ENCODE data around the gene SPDYE4.
"Not testable (repeated sequence)": the region's sequence is repeated elsewhere in the genome, so short reads cannot be mapped to it uniquely, and the experiment has no call there.

SPDYE4 gene, protein sequence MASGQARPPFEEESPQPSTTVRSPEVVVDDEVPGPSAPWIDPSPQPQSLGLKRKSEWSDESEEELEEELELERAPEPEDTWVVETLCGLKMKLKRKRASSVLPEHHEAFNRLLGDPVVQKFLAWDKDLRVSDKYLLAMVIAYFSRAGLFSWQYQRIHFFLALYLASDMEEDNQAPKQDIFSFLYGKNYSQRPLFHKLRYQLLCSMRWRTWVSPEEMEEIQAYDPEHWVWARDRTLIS

DNA sequence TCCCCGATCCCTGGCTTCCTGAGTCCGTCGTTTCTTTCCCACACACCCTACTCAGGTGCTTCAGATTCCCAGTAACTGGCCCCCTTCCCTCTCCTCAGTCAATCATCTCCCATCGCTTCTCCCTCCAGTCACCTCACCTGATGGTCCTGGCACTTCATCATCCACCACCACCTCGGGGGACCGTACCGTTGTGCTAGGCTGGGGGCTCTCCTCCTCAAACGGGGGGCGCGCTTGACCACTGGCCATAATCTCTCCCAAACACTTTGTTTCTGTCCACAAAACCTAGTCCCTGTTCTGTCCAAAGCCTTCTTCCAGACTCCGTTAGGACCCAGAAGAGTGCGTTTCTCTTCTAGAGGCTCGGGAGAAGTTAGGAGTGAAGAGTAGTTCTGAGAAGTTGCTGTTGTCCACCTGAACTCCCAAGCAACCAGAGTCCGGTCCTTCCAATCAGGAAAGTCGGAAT is at the start of gene SPDYE4:
Gene SPDYE4 (minus strand): TSS at position 410 of the 460 bp plus-strand sequence. CDS start 164 bp downstream, at position 246.
- Mint-ChIP-seq H3K36me3 (ENCODE audit: insufficient read depth) (peaks cover 1% of the 10 kb centered on the region), H3K9me3 (no peaks in the 10 kb centered on the region), H3K4me3 (no peak within 1 kb of the TSS), H3K4me1 (no peaks in the 10 kb centered on the region), H3K27ac (ENCODE audit: low read depth) (no peak within 1 kb of the TSS), H3K27me3 (peaks cover 66% of the 10 kb centered on the region)
- no peak for DNase-seq (ENCODE audit: low spot score in 2 of 2)
- no peak for ATAC-seq (replicated peaks; ENCODE audit: extremely low read depth, poor library complexity, severe bottlenecking)

DNA sequence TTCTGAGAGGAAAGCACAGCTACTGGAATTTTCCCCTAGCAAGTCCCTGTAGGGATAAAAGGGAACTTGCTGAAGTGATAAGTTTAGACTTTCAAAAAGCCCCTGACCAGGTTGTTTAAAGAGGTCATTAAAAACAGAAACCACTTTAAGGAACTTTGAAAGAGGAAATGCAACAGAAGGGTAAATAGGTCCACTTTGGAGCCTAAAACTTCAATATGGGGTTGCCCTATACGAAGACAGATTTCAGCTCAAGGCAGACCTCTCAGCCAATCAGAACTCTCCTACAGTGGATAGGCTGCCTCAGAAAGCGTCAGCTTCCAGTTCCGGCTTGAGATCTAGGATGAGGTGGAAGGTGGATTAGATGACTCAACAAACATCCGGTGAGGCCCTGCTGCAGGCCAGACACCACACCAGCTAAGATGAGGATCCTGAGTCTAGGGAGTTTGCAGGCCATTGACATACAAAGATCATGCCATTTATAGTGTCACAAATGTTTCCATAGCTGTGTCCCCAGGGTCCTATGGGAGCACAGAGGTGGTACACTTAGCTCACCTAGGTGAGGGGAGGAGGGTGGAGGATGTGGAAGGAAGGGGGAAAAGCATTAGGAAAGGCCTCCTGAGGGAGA is 48.7 kb upstream of the SPDYE4 start:
- no peak overlapping the region for H3K4me3 Mint-ChIP-seq
- H3K9me3 Mint-ChIP-seq = no peaks in the 10 kb centered on the region
- peaks cover 6% of the 10 kb centered on the region for H3K4me1 Mint-ChIP-seq
- ATAC-seq (replicated peaks; ENCODE audit: extremely low read depth, poor library complexity, severe bottlenecking) = peak; percentile 65
- peaks cover 2% of the 10 kb centered on the region for H3K36me3 Mint-ChIP-seq (ENCODE audit: insufficient read depth)
- peaks cover 8% of the 10 kb centered on the region for H3K27me3 Mint-ChIP-seq
- no peak for DNase-seq (ENCODE audit: low spot score in 2 of 2)
- H3K27ac Mint-ChIP-seq (ENCODE audit: low read depth) = no peak overlapping the region

DNA sequence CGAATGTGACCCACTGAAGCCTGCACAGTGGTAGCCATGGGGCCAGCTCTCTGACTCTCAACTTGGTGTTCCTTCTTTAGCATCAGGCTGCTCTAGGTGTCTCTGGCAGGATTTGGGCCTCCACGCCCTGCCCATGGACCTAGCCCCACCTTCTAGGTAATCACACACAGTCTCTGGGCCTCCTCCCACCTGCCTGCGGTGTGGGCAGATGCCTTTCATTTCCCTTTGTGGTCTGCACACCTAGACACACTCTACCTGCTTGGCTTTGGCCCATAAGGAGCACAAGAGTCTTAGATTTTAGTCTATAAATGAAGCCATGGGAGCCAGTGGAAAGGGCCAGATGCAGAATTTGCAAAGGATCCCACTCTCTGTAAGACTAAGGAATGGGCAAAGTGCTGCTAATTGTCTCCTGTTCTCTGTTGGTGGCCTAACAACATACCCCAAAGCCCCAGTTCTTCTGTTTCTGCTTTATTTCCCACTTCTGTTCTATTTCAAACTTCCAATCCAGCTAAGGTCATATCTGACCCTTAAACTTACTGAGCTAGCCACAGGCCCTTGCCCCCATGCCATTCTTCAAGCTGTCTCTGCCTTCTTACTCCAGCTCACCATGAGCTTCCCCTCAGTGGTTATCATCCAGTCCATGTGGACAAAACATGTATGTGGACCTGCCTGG is 48.0 kb upstream of the SPDYE4 start:
- H3K27me3 Mint-ChIP-seq = peaks cover 2% of the 10 kb centered on the region
- no peak overlapping the region for H3K27ac Mint-ChIP-seq (ENCODE audit: low read depth)
- ATAC-seq (replicated peaks; ENCODE audit: extremely low read depth, poor library complexity, severe bottlenecking) = no peak
- no peak for DNase-seq (ENCODE audit: low spot score in 2 of 2)
- H3K4me3 Mint-ChIP-seq = no peak overlapping the region
- H3K4me1 Mint-ChIP-seq = peaks cover 6% of the 10 kb centered on the region
- H3K36me3 Mint-ChIP-seq (ENCODE audit: insufficient read depth) = peaks cover 2% of the 10 kb centered on the region
- H3K9me3 Mint-ChIP-seq = no peaks in the 10 kb centered on the region

DNA sequence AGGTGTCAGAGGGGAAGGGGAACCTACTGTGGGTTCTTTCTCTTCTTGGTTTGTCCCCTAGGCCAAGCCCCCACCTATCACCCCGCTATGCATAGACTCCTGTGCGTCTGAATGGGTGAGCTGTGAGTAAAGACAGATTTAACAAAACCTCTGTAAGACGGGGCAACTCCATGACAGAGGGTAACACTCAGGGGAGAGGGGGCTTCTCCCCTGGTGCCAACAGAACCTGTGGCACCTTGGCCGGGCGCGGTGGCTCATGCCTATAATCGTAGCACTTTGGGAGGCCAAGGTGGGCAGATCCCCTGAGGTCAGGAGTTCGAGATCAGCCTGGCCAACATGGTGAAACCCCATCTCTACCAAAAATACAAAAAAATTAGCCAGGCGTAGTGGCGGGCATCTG is 47.0 kb upstream of the SPDYE4 start:
- not testable (repeated sequence) for ATAC-seq (replicated peaks; ENCODE audit: extremely low read depth, poor library complexity, severe bottlenecking); H3K9me3 Mint-ChIP-seq; H3K36me3 Mint-ChIP-seq (ENCODE audit: insufficient read depth); H3K27me3 Mint-ChIP-seq; H3K4me3 Mint-ChIP-seq; H3K4me1 Mint-ChIP-seq; DNase-seq (ENCODE audit: low spot score in 2 of 2); H3K27ac Mint-ChIP-seq (ENCODE audit: low read depth)

DNA sequence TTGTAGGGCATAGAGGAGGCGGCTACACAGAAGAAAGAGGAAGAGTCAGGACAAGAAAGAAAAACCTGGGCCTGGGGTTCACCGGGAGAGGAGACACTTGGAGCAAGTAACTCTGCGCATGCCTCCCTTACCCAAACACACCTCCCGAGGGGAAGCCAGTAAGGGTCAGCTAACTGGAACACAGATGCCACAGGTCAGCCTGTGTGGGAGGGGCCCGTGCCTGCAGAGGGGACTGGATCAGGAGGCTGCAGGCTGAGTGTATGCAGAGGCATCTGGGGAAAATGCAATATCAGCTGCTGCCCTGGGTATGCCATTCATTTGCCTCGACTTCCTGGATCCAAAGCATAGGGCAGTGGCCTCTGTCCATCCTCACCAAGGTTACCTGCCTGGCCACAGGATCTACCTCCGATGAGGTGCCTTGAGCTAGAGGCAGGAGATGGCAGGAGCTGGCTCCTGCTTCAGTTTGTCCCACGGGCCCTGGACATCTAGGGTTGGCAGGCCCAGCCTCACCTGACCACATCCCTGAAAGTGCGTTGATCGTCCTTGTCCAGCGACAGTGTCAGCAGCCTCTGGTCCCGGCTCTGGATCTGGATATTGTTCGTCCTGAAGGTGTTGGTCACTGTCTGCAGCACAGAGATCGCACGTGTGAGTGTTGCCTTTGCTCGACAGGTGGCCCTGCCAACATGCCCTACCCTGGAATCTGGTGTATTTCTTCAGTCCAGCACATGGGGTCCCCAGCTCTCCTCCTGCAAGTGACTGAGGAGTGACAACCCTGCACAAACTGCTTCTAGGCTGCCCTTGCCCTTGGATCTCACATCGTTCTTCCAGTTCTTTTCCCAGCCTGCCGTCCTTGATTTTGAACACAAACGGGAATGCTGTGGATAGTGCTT is 45.4 kb upstream of the SPDYE4 start:
- H3K27ac Mint-ChIP-seq (ENCODE audit: low read depth) = peak overlapping the region; percentile 32
- no peaks in the 10 kb centered on the region for H3K9me3 Mint-ChIP-seq
- H3K36me3 Mint-ChIP-seq (ENCODE audit: insufficient read depth) = peaks cover 6% of the 10 kb centered on the region
- DNase-seq (ENCODE audit: low spot score in 2 of 2) (no peak), ATAC-seq (replicated peaks; ENCODE audit: extremely low read depth, poor library complexity, severe bottlenecking) (no peak)
- no peaks in the 10 kb centered on the region for H3K27me3 Mint-ChIP-seq
- H3K4me1 Mint-ChIP-seq = peaks cover 6% of the 10 kb centered on the region
- H3K4me3 Mint-ChIP-seq = no peak overlapping the region

DNA sequence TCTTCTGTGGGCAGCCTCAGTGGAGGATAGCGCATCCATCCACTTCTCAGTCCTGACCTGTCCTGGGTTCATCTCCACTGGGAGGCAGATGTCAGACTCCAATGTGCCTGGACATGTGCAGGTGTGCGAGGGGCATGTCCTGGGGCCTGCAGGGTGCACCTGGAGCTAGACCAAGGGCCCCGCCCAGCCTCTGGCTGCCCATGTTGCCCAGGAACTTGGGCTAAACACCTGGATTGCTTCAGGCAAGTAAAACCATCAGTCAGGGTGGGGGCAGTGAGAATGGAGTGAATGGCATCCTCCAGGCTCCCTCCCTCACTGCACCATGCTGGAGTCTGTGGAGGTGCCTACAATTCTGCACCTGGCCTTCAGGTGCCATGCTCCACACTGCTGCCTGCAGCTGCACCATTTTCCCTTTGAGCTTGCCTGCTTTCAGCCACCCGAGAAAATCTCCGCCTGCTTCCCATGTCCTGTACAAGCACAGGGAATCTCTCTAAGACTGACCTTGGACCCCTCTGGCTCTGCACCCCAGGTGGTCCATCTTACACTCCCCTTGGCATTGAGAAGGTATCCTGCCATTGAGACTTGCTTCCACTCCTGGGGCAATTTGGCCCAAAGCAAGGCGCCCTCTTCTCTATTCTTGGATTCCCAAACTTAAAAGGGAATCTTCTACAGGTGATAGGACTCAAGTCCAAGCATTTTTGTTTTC is 42.9 kb upstream of the SPDYE4 start:
- ATAC-seq (replicated peaks; ENCODE audit: extremely low read depth, poor library complexity, severe bottlenecking) (no peak), DNase-seq (ENCODE audit: low spot score in 2 of 2) (no peak)
- H3K9me3 Mint-ChIP-seq = no peaks in the 10 kb centered on the region
- no peak overlapping the region for H3K27ac Mint-ChIP-seq (ENCODE audit: low read depth)
- no peaks in the 10 kb centered on the region for H3K4me1 Mint-ChIP-seq
- peaks cover 6% of the 10 kb centered on the region for H3K36me3 Mint-ChIP-seq (ENCODE audit: insufficient read depth)
- H3K4me3 Mint-ChIP-seq = no peak overlapping the region
- no peaks in the 10 kb centered on the region for H3K27me3 Mint-ChIP-seq

DNA sequence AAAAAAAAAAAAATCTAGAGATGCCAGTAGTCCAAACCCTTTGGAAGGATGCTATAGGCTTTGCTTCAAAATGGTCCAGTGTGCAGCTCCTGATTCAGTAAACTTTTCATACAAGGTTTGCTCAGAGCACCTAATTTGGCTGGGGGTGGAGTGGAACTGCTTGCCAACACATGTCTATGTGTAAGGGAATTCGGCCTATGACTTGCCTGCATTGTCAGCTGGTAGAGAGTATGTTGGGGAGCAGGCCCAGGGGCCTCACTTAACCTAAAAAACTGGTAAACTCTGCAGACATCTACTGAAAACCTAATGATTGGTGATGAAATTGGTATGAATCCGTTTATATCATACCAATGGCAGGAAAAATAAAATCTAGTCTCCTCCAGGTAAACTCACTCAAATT is 42.3 kb upstream of the SPDYE4 start:
- H3K9me3 Mint-ChIP-seq = no peaks in the 10 kb centered on the region
- H3K4me3 Mint-ChIP-seq = no peak overlapping the region
- H3K36me3 Mint-ChIP-seq (ENCODE audit: insufficient read depth) = peaks cover 6% of the 10 kb centered on the region
- no peaks in the 10 kb centered on the region for H3K4me1 Mint-ChIP-seq
- DNase-seq (ENCODE audit: low spot score in 2 of 2) = no peak
- no peak overlapping the region for H3K27ac Mint-ChIP-seq (ENCODE audit: low read depth)
- no peaks in the 10 kb centered on the region for H3K27me3 Mint-ChIP-seq
- ATAC-seq (replicated peaks; ENCODE audit: extremely low read depth, poor library complexity, severe bottlenecking) = no peak

DNA sequence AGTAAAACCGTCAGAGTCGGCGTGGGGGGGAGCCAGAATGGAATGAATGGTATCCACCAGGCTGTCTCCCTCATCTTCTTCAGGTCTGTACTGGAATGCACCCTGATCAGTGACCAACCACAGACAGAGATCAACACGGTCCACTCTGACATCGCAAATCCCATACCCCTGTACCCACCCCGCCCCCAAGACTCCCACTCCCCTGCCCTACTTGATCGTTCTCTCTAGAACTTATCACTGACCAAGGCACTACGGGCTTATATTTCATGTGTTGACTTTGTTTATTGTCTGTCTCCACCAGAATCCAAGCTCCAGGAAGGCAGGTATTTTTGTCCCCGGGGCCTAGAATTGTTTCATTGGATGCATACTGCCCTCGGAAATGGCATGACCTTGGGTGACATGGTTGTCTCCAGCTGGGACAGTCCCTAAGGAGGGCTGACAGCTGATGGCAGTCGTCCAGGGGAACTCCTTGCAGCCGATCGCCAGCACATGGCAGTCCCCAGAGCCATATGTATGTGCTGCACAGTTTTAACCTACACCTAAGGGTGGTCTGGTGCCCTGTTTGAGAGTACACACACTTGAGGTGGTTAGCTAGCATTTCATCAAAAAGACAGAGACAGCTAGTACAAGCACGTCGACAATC is 41.3 kb upstream of the SPDYE4 start:
- Mint-ChIP-seq H3K4me3 (no peak overlapping the region), H3K4me1 (no peaks in the 10 kb centered on the region), H3K27me3 (no peaks in the 10 kb centered on the region), H3K9me3 (no peaks in the 10 kb centered on the region), H3K27ac (ENCODE audit: low read depth) (no peak overlapping the region), H3K36me3 (ENCODE audit: insufficient read depth) (peaks cover 8% of the 10 kb centered on the region)
- ATAC-seq (replicated peaks; ENCODE audit: extremely low read depth, poor library complexity, severe bottlenecking) (no peak), DNase-seq (ENCODE audit: low spot score in 2 of 2) (no peak)

DNA sequence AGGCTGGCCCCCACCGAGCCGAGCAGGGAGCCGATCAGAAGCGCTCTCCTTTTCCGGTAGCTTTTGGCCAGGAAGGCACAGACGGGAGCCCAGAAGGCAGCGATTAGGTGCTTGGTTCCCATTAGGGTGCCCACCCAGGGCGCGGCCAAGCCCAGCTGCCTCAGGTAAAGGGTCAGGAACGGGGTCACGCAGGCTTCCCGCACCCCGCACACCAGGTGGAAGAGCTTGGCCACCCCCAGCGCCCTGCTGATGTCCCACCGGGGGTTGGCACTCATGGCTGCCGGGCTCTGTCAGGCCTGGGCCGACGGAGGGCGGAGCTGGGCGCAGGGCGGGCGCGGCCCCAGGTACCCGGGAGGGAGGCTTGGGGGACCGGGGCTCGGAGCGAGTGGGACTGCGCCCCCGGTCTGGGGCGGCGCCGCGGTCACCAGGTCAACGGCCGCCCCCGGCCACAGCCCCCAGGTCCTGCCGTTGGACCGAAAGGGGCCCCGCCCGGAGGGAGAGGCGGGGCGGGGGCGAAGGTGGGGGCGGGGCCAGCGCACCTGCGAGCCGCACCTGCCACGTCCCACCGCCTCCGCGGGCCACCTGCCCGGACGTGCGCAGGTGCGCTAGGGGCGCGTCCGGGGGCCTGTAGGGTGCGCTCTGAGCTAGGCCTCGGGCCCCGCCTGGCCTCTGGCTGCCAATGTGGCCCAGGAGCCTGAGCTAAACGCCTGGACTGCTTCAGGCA is 40.7 kb upstream of the SPDYE4 start, which contains the start of gene MFSD6L:
Gene MFSD6L (minus strand): TSS at position 520 of the 724 bp plus-strand sequence. CDS start 245 bp downstream, at position 275.
- Mint-ChIP-seq H3K9me3 (no peaks in the 10 kb centered on the region), H3K4me1 (no peaks in the 10 kb centered on the region), H3K36me3 (ENCODE audit: insufficient read depth) (peaks cover 8% of the 10 kb centered on the region), H3K27ac (ENCODE audit: low read depth) (no peak within 1 kb of the TSS), H3K27me3 (no peaks in the 10 kb centered on the region), H3K4me3 (no peak within 1 kb of the TSS)
- DNase-seq (ENCODE audit: low spot score in 2 of 2) (no peak), ATAC-seq (replicated peaks; ENCODE audit: extremely low read depth, poor library complexity, severe bottlenecking) (no peak)

DNA sequence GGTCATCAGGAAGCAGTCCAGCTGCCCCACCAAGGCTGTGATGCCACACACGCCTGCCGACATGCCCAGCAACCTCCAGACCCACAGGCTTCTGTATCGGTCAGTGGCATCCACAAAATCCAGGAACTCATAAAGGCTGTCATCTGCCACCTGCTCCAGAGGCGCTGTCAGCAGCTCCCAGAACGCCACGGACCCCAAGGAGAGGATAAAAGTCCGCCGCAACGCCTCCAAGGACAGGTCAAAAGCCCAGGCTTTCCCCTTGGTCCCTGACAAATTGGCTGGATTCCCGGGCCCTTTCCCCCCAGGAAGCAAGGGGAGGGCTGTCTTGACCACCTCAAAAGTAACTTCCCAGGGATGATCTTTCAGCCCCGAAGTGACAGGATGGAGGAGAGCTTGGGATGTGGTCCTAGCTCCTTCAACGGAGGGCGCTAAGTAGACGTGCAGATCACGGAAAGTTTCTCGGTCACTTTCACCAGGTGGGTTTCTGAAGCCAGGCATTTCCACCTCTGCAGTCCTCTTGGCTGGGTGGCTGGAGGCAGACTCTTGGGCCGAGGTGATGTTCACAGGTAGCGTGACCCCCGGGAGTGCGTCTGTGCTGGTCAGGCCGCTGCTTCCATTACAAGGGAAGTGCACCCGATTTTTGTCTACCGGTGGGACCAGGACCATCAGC is 40.0 kb upstream of the SPDYE4 start:
- ATAC-seq (replicated peaks; ENCODE audit: extremely low read depth, poor library complexity, severe bottlenecking) (no peak), DNase-seq (ENCODE audit: low spot score in 2 of 2) (no peak)
- Mint-ChIP-seq H3K4me1 (no peaks in the 10 kb centered on the region), H3K27me3 (no peaks in the 10 kb centered on the region), H3K9me3 (no peaks in the 10 kb centered on the region), H3K36me3 (ENCODE audit: insufficient read depth) (peaks cover 7% of the 10 kb centered on the region), H3K4me3 (no peak overlapping the region), H3K27ac (ENCODE audit: low read depth) (no peak overlapping the region)

All from central memory CD8-positive, alpha-beta T cell (primary cell).